Measurements from ENCODE around the gene BTAF1.
A peak's percentile ranks its signal among the peaks of the same experiment; 100 is the strongest.

The BTAF1 gene

DNA sequence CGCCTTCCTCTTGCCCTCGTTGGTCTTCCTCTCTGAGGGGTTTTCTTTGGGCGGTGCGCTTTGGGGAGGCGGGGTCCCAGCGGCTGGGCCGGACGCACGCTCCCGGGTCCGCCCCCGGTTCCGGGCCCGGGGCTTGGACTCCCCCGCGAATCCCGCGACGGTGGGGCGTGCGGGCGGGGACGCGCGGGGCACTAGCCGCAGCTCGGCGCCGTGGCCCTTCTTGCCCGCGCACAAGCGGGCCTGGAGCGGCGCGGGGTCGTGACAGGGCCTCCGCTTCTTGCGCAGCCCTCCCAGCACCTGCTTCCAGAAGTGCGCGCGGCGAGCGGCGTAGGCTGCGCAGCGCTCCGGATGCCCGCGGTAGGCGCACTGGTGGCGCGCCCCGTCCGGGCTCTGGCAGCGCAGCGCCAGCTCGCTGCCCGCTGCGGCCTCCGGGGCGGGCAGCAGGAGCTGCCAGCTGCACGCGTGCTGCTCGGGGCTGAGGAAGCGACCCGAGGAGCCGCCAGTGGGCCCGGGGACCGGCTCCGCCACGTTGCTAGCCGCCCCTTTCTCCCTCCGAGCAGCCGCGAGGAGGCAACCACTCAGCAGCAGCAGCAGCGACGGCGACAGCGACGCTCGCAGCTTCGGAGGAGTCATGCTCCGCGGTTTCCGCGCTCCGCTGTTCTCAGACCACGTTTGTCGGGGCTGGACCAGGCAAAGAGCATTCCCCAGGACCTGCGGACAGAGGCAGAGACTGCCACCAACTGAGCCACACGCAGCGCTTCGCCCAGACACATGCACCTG lies 15.0 kb upstream of the BTAF1 start:
- peak; percentile 74 for DNase-seq

DNA sequence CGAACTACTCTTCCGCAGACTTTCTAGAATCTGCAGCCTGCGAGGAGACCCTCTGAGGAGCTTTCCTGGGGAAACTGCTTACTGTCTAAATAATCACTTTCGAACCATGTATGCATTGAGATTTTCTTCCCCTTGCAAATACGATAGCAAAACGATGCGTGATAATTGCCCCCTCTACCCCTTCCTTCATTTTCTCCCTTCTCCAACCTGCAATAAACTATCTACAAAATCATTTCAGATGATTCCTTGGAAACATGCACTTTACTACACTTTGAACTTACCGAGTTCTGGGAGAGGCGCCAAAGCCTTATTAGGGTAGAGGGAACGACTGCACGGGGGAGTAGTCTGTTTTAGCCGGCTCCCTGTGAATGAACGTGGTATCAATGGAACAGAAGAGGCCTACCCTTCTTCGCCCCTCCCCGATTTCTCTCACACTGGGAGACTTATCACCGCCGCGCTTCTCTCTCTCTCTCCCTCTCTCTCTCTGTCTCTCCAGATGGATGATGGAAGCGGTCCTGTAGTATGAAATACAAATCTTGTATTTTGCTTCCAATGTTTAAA lies 14.4 kb upstream of the BTAF1 start, which contains the start of gene FGFBP3:
Gene FGFBP3 (minus strand): TSS at position 370 of the 561 bp plus-strand sequence. CDS start 517 bp downstream, outside the sequence.
- peak; percentile 20 for DNase-seq

DNA sequence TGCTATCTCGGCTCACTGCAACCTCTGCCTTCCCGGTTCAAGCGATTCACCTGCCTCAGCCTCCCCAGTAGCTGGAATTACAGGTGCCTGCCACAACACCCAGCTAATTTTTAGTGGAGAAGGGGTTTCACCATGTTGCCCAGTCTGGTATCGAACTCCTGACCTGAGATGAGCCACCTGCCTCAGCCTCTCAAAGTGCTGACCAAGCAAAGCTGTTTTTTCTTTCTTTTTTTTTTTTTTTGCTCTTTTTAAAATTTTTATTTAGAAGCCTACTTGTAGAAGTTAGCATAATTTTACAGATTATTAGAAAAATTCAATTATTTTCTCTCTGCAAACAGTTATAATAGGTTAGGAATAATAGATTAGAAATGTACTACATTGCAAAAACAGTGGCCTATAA lies 13.1 kb upstream of the BTAF1 start:
- no peak for DNase-seq

GRCh38 chr10:91919651-91920050 lies 3.9 kb upstream of the BTAF1 start:
- DNase-seq, result no peak

- no peak for DNase-seq
Observed at GRCh38 chr10:91924212-91925021, 847 bp downstream of the BTAF1 start.

- DNase-seq, result no peak
Observed at GRCh38 chr10:91925022-91925320, 1.4 kb downstream of the BTAF1 start.

DNA sequence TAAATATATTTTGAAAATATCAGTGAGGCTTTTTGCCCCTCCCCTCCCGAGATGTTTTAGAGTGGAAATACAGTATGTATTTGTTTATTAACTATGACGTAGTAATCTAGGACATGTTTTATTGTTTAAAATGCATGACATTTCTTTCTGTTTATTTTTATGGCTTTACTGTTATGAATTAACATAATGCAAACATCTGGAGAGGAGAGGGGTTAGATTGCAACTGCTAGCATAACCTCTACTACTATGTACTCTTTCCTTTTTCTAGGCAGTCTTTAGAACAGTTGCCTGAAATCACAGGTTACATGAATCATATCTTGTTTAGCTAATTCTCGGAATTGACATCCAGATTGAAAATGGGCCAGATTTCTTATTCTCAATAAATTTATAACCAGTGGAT lies 7.4 kb downstream of the BTAF1 start:
- no peak for DNase-seq

DNA sequence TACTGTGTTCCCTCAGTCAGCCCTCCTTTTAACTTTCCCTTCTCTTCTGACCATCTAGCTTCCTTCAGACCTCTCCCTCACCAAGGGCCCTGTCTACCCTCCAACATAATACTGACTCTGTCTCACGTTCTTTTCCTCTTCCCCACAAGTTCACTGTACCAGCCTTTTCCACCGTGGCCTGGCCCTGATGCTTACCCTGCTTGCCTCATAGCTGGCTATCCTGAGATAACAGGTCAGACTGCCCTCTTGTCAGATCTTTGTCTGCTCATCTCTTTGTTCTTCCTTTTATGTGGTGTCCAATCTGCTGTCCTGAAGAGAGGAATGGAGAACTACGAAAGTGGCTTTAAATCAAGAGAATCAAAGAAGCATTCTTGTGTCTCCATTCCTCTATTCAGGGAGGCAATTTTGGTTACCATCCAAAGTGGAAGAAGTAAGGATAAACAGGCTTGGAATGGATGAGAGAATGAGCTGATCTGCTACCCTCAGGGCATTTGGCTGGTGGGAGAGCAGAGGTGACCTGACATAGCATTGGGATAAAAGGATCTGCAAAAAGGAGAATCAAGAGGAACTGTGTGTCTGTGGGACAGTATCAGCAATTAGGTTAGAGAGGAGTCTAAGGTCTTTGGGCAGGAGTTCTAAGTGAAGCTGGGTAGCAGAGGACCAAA lies 8.1 kb downstream of the BTAF1 start:
- no peak for DNase-seq

DNA sequence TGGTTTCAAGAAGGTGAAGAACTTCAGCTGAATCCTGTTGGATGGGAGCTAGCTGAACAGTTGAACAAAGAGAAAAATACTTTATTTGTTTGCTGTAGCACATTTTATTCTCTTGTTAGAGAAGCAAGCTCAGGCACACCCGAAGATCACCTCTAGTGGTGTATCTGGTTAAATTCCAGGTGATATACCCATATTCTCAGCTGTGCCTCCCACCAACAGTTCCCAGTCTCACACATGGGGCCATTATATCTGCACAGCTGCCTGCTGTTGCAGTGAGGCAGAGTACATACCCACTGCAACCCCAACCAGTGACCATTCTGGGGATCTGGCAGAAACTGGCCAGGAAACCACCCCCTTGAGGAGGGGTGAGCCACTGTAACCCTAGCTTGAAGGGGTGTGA lies 9.2 kb downstream of the BTAF1 start:
- no peak for DNase-seq

DNA sequence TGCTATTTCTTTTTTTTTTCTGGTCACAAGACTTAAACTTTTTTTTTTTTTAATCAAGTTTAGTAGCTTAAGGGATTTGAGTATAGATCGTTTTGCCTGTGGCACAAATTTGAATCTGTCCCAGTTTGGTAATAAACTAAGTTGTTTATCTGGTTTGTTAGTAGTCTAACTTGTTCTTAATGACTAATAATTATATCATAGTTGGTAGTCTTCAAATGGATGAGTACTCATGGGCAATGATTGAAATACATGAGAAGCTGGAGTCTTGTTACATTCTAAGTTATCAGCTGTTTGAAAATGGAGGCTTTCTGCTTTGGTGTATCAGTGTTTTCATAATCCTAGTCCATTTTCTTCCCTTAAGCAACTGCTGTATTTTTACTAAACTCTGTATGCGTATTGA lies 12.3 kb downstream of the BTAF1 start:
- no peak for DNase-seq

- no peak for DNase-seq
Observed at GRCh38 chr10:91939653-91940052, 16.1 kb downstream of the BTAF1 start.

DNA sequence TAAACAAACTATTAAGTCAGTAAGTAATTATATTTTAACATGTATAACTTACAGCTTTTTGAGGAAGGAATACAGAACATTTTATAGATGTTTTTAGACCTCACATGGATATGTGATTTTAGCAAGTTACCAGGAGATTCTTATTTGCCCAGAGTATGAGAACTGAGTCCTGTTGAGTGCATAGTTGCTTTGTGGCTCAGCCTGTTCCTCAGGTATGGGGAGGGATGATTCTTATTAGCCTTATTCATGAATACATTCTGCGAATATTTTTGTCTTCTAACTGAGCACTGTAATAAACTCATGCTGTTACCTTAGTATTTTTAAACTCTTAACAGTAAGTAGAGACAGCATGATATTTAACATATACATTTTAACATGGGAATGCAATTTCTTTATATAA lies 17.9 kb downstream of the BTAF1 start:
- DNase-seq, result no peak

DNA sequence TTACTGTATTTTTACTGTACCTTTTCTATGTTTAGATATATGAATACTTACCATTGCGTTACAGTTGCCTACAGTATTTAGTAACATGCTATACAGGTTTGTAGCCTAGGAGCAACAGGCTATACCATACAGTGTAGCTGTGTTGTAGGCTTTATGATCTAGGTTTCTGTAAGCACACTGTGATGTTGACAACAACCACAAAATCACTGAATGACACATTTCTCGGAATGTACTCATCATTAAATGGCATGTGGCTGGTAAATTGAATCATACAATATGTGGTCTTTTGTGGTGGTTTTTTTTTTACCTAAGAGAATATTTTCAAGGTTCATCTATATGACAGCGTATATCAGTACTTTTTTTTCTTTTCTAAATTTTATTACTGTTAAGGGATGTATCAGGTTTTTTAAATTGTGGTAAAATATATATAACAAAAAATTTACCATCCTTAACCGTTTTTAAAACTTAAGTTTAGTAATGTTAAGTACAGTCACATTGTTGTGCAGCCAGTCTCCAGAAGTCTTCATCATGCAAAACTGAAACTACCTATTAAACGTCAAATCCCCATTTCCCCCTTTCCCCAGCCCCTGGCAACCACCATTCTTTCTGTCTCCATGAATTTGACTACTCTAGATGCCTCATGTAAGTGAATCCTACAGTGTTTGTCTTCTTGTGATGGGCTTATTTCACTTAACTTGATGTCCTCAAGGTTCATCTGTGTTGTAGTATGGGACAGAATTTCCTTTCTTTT lies 21.5 kb downstream of the BTAF1 start:
- DNase-seq, result no peak

GRCh38 chr10:91953600-91954160 lies 30.1 kb downstream of the BTAF1 start:
- DNase-seq, result no peak

GRCh38 chr10:91955114-91955513 lies 31.5 kb downstream of the BTAF1 start:
- no peak for DNase-seq

- DNase-seq, result no peak
Observed at GRCh38 chr10:91957091-91957490, 33.5 kb downstream of the BTAF1 start.

- no peak for DNase-seq
Observed at GRCh38 chr10:91969297-91969696, 45.7 kb downstream of the BTAF1 start.

GRCh38 chr10:91974960-91975359 lies 51.4 kb downstream of the BTAF1 start:
- no peak for DNase-seq

DNA sequence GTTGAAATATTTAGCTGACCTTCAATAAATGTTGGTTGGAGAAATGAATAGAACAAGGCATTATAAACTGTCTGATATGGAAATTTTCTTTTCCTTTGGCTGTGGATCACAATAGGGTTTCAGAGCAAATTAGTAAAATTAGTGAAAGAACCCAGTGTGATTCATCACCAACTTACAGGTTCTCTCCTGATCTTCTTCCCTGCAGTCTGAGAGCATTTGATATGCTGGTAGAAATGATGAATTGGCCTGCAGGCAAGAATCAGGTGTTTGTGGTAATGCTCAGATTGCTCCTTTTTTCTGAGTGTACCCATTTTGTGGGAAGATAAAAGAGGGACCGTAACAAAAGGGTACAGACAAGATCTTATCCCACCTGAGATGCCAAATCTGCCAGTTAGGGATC lies 51.9 kb downstream of the BTAF1 start:
- DNase-seq, result no peak

DNA sequence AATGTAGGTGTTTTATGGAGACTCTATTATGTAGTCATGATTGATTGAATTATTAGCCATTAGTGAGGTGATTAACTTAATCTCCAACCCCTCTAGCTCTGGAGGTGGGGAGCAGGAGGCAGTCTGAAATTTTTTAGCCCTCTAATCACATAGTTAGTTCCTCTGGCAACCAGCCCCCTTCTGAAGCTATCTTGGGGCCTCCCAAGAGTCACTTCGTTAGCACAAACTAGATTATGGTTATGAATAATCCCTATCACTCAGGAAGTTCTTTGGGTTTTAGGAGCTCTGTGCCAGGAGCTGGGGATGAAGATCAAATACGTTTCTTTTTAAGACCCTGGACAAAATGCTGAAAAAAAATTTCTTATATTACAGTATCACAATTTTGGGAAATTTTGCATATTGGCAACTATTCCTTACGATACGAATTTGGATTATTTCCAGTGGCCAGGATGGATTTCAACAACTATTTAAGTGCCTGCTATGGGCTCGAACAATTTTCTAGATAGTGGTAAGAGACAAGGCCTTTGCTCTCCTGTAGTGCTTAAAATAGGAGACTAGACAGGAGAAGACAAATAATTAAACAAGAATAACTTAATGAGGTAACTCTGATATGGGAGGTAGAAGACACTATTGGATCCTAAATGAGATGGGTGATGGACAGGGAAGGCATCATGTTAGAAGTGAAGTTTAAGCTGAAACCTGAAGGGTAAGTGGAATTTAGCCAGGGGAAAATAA lies 52.9 kb downstream of the BTAF1 start:
- no peak for DNase-seq

- DNase-seq, result no peak
Observed at GRCh38 chr10:91977491-91977890, 53.9 kb downstream of the BTAF1 start.

GRCh38 chr10:91978585-91978984 lies 55.0 kb downstream of the BTAF1 start:
- DNase-seq, result no peak
